K562 treated with DMSO at 1 percent for 4 hours (cell line): ENCODE data around the gene ISLR. TPM values are rescaled to one million over a fixed set of nuclear protein-coding genes. Genes with fewer than 3 reads are reported as not detected.

ENCODE experiments used
- total RNA-seq: library from RNA; unstranded; fragments of 300-600 nt; gene quantifications from 2 replicates; pipeline ENCODE4 v1.2.3, GENCODE V29; 2022; ENCODE audit not compliant: insufficient read depth

The ISLR gene, protein sequence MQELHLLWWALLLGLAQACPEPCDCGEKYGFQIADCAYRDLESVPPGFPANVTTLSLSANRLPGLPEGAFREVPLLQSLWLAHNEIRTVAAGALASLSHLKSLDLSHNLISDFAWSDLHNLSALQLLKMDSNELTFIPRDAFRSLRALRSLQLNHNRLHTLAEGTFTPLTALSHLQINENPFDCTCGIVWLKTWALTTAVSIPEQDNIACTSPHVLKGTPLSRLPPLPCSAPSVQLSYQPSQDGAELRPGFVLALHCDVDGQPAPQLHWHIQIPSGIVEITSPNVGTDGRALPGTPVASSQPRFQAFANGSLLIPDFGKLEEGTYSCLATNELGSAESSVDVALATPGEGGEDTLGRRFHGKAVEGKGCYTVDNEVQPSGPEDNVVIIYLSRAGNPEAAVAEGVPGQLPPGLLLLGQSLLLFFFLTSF
- total RNA-seq, result not detected in 2 replicates

DNA sequence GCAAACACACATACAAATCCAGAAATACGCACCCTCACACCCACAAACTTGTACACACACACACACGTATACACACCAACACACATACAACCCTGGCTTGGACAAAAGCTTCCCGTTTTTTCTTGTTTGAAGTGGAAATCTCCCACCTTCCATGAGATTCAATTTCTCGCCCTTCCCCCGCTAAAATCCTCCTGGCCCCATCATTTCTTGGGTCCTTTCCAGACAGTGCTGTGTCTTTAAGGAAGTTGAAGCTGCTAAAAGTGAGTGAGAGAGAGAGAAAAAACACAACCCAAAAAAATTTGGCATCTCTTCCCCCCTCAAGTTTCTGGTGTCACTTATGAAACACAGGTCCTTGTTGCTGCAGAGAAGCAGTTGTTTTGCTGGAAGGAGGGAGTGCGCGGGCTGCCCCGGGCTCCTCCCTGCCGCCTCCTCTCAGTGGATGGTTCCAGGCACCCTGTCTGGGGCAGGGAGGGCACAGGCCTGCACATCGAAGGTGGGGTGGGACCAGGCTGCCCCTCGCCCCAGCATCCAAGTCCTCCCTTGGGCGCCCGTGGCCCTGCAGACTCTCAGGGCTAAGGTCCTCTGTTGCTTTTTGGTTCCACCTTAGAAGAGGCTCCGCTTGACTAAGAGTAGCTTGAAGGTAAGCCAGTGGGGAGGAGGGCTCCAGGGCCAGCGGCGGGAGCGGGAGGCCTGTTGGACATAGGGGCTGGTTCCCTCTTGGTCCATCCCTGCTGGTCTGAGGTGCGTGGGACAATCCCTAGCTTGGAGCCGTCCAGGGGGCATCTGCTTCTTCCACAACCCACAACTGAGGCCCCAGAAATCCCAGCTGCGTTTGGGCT is at the start of gene ISLR:
Gene ISLR (plus strand): TSS at position 331 of the 839 bp plus-strand sequence. CDS start 1,149 bp downstream, outside the sequence.

DNA sequence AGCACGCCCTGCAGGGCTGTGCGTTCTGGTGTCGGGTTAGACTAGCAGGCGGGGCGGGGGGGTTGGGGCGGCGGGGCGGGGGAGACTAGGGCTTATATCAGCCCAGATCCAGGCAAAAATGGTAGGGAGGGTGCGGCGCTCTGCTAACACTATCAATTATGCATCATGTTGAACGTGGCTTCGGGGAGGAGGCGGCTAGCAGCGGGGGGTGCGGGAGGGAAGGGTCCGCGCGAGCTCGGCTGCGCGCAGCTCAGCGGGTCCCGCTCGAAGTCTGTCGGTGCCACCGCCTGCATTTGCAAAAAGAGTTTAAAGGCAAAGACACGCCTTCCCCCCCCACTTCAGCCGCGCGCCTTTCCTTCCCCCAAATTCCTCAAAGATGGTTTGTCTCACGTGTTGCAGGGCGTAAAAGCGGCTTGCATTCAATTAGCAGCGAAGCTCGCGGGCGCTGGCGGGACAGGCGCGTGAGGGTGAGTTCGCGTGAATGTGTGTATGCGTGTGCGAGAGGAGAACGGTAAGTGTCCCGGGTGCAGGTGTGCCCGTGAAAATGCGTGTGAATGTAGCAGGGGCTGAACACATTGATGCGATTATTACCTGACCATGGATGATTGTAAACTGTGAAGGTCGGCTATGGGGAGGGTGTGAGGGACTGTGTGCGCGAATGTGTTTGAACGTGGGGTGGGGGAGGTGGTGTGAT is 43.2 kb upstream of the ISLR start, which contains the start of gene ISLR2:
Gene ISLR2 (plus strand): TSS at position 432 of the 694 bp plus-strand sequence. CDS start 2,169 bp downstream, outside the sequence.

DNA sequence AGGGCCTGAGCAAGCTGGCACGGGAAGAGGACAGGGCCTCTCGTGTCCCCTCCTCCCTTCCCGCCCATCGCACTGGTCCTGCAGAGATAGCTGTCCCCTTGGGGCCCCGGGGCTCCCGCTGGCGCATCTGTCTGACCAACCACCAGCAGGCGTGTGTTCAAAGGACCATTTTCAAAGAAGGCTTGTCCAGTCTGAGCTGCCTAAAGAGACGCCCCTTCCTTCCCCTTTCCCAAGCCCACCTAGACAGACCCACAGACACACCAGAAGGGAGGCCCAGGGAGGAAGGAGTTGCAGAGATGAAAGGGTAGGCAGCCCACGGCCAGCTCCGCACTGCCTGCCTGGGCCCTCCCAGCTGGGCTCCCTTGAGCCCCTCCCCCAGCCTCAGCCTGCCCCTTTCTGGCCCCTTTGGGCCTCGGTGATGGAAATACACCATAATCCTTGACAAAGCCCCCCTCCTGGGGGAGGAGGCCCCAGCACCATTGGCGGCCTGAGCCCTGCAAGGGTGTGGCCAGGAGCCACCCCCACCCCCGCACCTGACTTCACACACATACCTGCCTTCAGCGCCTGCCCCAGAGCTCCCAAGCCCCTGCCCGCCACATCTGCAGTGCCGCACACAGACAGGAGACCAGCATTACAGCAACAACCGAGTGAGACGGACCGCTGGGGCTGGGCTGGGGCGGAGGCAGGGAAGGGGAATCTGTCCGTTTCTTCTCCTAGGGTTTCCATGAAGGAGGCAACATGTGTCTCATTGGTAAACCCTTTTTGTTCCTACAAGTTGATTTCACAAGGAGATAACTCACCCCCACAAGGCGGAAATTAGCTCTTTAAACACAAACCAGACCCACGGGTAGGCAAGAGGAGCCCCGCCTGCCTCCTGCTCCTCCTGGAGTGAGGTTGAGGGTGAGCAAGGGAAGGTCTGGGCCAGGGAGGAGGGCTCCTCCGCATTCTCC is 29.2 kb downstream of the ISLR start, which contains the start of gene STRA6:
Gene STRA6 (minus strand): TSS at position 336 of the 950 bp plus-strand sequence. CDS start 520 bp downstream, outside the sequence.

Other genes with a start within 250 kb of the ISLR start
- gene LOXL1, start 247.2 kb upstream of the ISLR start, total RNA-seq, result not detected in 2 replicates
- 5.5 and 6.0 TPM in 2 replicates for gene STOML1, start 181.4 kb upstream of the ISLR start, total RNA-seq
- gene PML, start 179.0 kb upstream of the ISLR start, total RNA-seq, result 31.2 and 36.4 TPM in 2 replicates
- 0.18 TPM in 1 of 2 replicates, not detected in the other for gene GOLGA6A, start 91.2 kb upstream of the ISLR start, total RNA-seq
- not detected in 2 replicates for gene ISLR2, start 43.1 kb upstream of the ISLR start, total RNA-seq
- gene STRA6, start 29.1 kb downstream of the ISLR start, total RNA-seq, result not detected in 2 replicates
- not detected in 2 replicates for gene CCDC33, start 62.6 kb downstream of the ISLR start, total RNA-seq
- gene CYP11A1, start 193.9 kb downstream of the ISLR start, total RNA-seq, result not detected in 2 replicates